IPS-20b (cell line): ENCODE data around the gene CCDC171.

Source experiments
- H3K27ac ChIP-seq: one replicate; pipeline ENCODE4 v1.5.1; 2013; ENCODE audit warnings: low read length
- H3K27me3 ChIP-seq: 2 replicates; pipeline ENCODE4 v1.6.1; 2013; ENCODE audit warnings: mild to moderate bottlenecking, low read length, inconsistent platforms; ENCODE audit not compliant: insufficient read depth
- H3K36me3 ChIP-seq: 2 replicates; pipeline ENCODE4 v1.6.1; 2013; ENCODE audit warnings: low read depth, mild to moderate bottlenecking, inconsistent platforms, low read length, moderate library complexity; ENCODE audit not compliant: insufficient read depth
- H3K4me1 ChIP-seq: 2 replicates; pipeline ENCODE4 v1.6.1; 2013; ENCODE audit warnings: mild to moderate bottlenecking, control low read depth, inconsistent platforms, low read length, moderate library complexity; ENCODE audit not compliant: insufficient read depth
- H3K4me3 ChIP-seq: 2 replicates; pipeline ENCODE4 v1.5.1; 2013; ENCODE audit warnings: mild to moderate bottlenecking, low read length, inconsistent platforms
- H3K9ac ChIP-seq: 2 replicates; pipeline ENCODE4 v1.6.1; 2013; ENCODE audit warnings: low read depth, mild to moderate bottlenecking, inconsistent platforms, low read length, moderate library complexity
- H3K9me3 ChIP-seq: 2 replicates; pipeline ENCODE4 v1.6.1; 2013; ENCODE audit warnings: mild to moderate bottlenecking, low read depth, low read length, inconsistent platforms; ENCODE audit not compliant: insufficient read depth

The CCDC171 gene

DNA sequence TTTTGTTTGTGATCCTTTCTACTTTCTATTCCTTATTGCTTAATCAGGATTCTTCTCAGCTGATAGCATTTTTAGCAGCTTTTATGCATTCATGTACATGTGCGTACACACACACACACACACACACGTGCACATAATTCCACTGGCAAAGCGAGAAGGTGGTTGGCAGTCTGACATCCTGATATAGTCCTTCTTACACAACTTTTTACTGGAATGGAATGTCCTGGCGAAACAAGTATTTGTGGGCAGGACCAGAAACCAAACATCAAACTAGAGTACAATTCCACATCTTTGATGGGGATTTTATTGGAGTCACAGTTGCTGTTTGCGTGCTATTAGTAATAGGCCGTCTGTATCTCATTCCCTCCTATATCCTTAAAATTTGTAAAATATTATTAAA, 356.5 kb downstream of the CCDC171 start:
- H3K4me3 ChIP-seq = no peak overlapping the region
- no peaks in the 10 kb centered on the region for H3K4me1 ChIP-seq
- no peaks in the 10 kb centered on the region; the same call in 1 of the 2 replicates for H3K9me3 ChIP-seq
- no peaks in the 10 kb centered on the region for H3K27me3 ChIP-seq
- no peak overlapping the region for H3K27ac ChIP-seq
- no peak overlapping the region for H3K9ac ChIP-seq
- no peaks in the 10 kb centered on the region for H3K36me3 ChIP-seq

DNA sequence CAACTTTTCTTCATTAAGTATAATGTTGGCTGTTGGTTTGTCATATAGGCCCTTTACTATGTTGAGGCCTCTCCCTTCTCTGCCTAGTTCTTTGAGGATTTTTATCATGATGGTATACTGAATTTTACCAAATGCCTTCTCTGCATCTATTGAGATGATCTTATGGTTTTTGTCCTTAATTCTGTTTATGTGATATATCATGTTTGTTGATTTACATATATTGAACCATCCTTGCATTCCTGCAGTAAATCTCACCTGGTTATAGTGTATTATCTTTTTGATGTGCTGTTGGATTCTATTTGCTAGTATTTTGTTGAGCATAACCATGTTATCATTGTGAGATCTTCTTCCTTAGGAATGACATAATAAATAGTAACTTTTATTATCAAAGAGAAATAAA, 362.9 kb downstream of the CCDC171 start:
- H3K9me3 ChIP-seq = peaks cover 4% of the 10 kb centered on the region; the same call in 1 of the 2 replicates
- no peak overlapping the region for H3K27ac ChIP-seq

DNA sequence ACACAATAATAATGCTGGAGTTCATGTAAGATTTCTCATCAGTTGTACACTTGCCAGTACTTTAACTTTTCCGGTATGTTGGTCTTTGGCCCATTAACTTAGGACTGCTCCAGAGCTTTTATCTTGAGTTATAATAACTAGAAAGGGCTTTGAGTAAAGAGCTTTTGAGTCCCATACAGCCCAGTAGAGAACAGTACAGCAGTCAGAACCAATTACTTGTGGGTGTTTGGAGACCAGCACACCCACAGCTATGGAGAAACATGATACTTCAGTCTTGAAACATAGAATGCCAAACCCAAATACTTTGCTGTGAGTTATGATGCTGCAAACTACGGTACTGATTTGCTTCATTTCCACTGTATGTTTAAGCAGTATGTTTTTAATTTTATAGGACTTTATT, 374.3 kb downstream of the CCDC171 start:
- H3K9me3 ChIP-seq = peaks cover 6% of the 10 kb centered on the region; the same call in 1 of the 2 replicates
- H3K4me1 ChIP-seq = no peaks in the 10 kb centered on the region
- H3K4me3 ChIP-seq = no peak overlapping the region
- H3K9ac ChIP-seq = no peak overlapping the region
- H3K27ac ChIP-seq = no peak overlapping the region
- H3K36me3 ChIP-seq = no peaks in the 10 kb centered on the region
- H3K27me3 ChIP-seq = no peaks in the 10 kb centered on the region

More for the DNA sequence above, 362.9 kb downstream of the CCDC171 start:
- no peaks in the 10 kb centered on the region for H3K36me3 ChIP-seq
- H3K4me1 ChIP-seq = no peaks in the 10 kb centered on the region
- no peak overlapping the region for H3K9ac ChIP-seq
- H3K27me3 ChIP-seq = no peaks in the 10 kb centered on the region
- H3K4me3 ChIP-seq = no peak overlapping the region

DNA sequence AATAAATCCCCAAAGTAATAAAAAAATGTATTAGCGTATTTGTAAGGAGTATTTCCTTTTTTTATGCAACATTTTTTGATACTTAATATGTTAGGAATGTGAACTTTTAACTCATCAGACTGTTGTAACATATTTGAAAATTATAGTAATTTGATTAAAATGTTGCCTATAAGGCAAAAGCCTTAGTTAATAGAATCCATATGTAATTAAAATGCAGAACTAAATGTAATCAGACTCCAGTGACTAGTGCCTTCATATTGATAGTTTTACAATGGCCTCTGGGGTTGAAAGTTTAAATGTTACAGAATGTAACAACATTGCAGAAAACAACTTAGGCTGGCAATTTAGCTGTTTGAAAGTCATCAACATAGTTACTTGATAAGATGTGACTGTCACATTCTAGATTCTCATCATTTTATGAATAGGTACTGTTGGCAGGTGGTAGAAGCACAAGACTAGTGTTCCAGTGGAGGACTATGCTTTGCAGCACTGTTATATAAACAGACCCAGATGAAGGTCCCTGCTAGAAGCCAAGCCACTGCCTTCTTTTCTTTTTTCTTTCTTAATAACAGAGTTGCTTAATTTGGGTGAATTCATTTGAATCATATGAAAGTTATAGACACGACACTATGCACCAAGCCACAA, 382.9 kb downstream of the CCDC171 start:
- H3K4me3 ChIP-seq = no peak overlapping the region
- no peak overlapping the region for H3K9ac ChIP-seq
- peaks cover 6% of the 10 kb centered on the region; the same call in 1 of the 2 replicates for H3K9me3 ChIP-seq
- H3K36me3 ChIP-seq = no peaks in the 10 kb centered on the region
- H3K27me3 ChIP-seq = no peaks in the 10 kb centered on the region
- no peaks in the 10 kb centered on the region for H3K4me1 ChIP-seq
- H3K27ac ChIP-seq = no peak overlapping the region

DNA sequence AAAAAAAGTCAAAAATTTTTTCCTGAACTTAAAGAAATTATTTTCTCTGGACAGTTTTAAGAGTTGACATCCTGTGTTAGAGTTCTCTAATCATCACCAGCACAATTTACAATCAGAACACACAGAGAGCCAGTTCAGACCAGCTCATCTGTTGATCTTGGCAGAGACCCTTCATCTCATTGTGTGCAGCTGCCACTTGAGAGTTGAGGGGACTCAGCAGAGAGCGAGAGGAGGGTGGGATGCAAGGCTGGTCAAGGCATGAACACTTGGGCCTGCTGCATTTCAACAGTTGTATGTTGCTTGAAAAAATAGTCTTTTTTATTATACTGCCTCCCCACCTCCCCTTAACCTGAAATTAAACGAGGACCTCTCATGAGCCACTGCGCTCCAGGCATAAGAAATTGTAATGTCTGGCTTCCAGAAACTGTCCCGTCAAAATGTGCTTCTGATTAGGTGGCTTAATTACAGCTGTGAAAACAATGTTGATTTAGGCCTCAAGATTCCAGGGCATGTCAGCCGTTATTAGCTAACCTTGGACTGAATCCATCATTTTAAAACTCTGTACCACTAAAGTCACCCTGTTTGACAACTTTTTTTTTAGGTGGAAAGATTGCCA, 383.6 kb downstream of the CCDC171 start:
- Histone ChIP-seq H3K9ac (no peak overlapping the region), H3K4me3 (no peak overlapping the region), H3K27ac (no peak overlapping the region), H3K27me3 (no peaks in the 10 kb centered on the region), H3K4me1 (no peaks in the 10 kb centered on the region; the same call in 1 of the 2 replicates), H3K9me3 (peaks cover 6% of the 10 kb centered on the region; the same call in 1 of the 2 replicates), H3K36me3 (no peaks in the 10 kb centered on the region)

DNA sequence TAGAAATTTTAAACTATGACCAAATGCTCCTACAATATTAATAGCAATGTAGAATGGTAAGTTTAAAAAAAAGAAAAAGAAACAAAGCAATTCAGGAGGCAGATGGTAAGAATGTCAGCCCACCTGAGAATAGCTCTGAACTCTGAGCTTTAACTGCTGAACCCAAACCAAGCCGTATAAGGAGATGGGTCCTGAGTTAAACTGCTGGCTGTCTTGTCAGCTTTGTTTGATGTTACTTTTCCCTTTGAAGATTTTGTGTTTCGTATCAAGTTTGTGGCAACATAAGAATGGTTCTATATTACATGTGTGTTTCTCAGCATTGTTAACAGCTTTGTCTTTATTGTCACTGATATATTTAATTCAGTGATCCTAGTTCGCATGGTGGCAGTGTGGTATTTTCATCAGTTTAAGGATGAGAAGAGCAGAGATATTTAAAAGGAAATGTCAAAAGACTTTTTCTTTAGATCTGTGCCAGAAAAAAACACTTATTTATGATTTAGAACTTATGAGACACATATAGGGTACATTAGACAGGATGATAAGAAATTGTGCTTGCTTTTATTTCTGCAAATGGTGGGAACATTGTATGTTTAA, 390.1 kb downstream of the CCDC171 start:
- H3K9me3 ChIP-seq = no peaks in the 10 kb centered on the region
- no peak overlapping the region for H3K27ac ChIP-seq
- peaks cover 8% of the 10 kb centered on the region; the same call in 1 of the 2 replicates for H3K4me1 ChIP-seq
- H3K9ac ChIP-seq = peak overlapping the region; percentile 12; the same call in 1 of the 2 replicates
- no peak overlapping the region for H3K4me3 ChIP-seq
- no peaks in the 10 kb centered on the region for H3K27me3 ChIP-seq
- no peaks in the 10 kb centered on the region for H3K36me3 ChIP-seq

DNA sequence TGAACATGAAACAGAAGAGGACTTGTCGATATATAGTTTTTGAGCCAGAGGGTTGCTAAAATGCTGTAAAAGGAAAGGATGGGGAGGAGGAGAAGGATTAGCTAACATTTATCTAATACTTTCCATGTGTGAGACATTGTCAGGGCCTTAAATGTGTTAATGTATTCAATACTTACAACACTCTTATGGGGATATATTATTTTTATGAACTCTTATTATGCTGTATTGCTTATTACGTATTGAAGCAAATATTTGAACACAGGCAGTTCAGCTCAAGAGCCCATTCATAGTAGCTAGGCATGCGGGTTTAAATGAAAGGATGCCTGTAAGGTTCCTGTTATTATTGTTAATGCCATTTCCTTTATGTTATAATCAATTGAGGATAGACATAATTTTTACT, 391.5 kb downstream of the CCDC171 start:
- Histone ChIP-seq H3K36me3 (no peaks in the 10 kb centered on the region), H3K9ac (no peak overlapping the region), H3K27me3 (no peaks in the 10 kb centered on the region), H3K9me3 (no peaks in the 10 kb centered on the region), H3K4me1 (peaks cover 8% of the 10 kb centered on the region; the same call in 1 of the 2 replicates), H3K4me3 (no peak overlapping the region), H3K27ac (no peak overlapping the region)

DNA sequence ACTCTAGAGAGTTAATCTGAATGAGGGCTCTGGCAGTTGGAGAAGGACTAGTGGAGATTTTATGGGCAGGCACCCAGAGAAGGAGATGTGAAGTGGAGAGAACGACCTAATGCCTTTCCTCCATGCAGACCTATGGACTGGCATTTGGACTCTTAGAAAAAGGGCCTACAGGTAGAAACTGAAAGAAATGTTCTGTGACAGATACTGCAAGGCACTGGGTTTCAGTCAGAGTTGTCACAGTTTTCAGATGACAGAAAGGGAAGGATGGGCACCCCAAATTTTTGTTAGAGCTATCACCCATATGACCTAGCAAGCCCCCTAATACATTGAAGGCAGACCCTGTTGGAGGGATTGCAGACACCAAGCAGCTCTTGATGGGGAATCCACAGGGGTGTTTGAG, 406.8 kb downstream of the CCDC171 start:
- H3K27me3 ChIP-seq = no peaks in the 10 kb centered on the region
- H3K4me3 ChIP-seq = no peak overlapping the region
- H3K9me3 ChIP-seq = no peaks in the 10 kb centered on the region
- no peak overlapping the region for H3K9ac ChIP-seq
- H3K36me3 ChIP-seq = no peaks in the 10 kb centered on the region
- no peak overlapping the region for H3K27ac ChIP-seq
- no peaks in the 10 kb centered on the region for H3K4me1 ChIP-seq

DNA sequence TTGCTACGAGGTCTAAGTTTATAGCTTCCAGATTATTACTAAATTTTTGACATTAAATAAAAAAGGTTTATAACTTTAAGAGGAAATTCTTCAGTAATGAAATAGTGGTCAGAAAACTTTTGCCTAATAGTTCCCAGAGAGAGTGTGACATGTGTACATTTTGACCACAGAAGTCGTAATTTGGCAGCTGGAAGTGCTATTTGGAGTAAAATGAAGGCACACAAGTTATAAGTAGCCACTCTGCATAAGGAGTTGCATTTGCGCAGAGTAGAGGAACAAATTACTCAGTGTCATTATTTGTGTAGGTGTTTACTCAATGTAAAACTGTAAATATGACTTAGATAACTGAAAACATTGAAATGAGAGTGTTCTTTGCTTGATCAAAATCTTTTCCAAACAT, 408.4 kb downstream of the CCDC171 start:
- no peaks in the 10 kb centered on the region for H3K9me3 ChIP-seq
- H3K27ac ChIP-seq = no peak overlapping the region
- H3K9ac ChIP-seq = no peak overlapping the region
- no peaks in the 10 kb centered on the region for H3K4me1 ChIP-seq
- H3K36me3 ChIP-seq = no peaks in the 10 kb centered on the region
- no peak overlapping the region for H3K4me3 ChIP-seq
- no peaks in the 10 kb centered on the region for H3K27me3 ChIP-seq

DNA sequence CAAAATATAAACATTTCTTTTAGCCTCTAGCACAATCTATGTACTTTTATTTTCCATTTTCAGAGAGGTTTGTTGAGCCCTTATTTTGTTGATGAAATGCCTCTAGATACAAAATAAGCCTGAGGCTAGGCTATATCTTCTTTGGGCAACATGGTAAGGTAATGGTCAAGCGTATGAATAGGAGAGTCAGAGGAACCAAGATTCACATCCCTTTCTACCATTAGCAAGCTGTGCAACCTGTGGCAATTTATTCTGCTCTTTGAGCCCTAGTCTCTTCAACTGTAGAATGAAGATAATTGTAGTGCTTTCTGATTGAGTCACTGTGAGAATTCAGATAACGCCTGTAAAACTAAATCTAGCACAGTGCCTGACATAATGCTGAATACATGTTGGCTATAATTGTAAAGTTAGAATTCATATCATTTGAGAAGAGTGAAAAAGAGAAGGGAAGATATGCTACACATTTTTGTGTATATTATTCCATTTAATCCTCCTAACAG, 412.5 kb downstream of the CCDC171 start:
- H3K9ac ChIP-seq = no peak overlapping the region
- no peaks in the 10 kb centered on the region for H3K9me3 ChIP-seq
- H3K4me3 ChIP-seq = no peak overlapping the region
- no peaks in the 10 kb centered on the region for H3K36me3 ChIP-seq
- no peaks in the 10 kb centered on the region for H3K27me3 ChIP-seq
- no peak overlapping the region for H3K27ac ChIP-seq
- H3K4me1 ChIP-seq = no peaks in the 10 kb centered on the region

DNA sequence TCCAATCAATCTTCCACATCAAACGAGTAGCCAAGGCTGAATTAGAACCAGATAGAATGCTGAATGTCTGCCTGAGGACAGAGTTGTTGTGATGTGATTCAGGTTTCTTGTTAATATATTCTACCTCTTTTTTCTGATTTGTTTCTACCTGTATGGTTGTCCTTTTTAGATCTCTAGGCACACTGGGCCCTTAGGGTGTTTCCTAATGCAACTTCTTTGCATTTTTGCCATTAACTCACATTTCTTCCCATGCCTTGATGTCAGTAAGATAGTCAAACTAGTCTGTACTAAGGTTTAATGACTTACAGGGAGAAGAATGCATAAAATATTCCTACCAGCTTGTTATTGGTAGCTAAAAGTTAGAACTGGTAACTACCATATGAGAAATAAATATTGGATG, 413.6 kb downstream of the CCDC171 start:
- H3K9ac ChIP-seq = no peak overlapping the region
- H3K27me3 ChIP-seq = no peaks in the 10 kb centered on the region

DNA sequence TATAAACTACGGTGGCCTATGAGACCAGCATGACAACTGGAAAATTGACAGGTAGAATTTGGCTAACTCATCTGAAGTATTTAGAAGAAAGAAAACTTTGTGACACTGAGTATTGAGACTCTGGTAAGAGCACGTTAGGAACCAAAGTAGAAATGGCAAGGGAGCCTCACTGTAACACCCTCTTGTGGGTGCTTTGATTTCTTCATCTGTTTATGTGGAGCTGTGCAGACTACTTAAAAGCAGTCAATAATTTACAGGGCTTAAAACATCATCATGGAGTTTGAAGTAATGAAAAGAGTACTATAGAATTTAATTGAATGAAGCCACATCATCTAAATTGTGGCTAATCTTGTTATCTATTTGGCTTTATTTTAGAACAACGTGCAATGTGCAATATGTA, 414.2 kb downstream of the CCDC171 start:
- Histone ChIP-seq H3K9ac (no peak overlapping the region), H3K36me3 (no peaks in the 10 kb centered on the region), H3K27ac (no peak overlapping the region), H3K4me1 (no peaks in the 10 kb centered on the region), H3K4me3 (no peak overlapping the region), H3K27me3 (no peaks in the 10 kb centered on the region), H3K9me3 (no peaks in the 10 kb centered on the region)

More for the DNA sequence above, 413.6 kb downstream of the CCDC171 start:
- Histone ChIP-seq H3K4me3 (no peak overlapping the region), H3K36me3 (no peaks in the 10 kb centered on the region), H3K9me3 (no peaks in the 10 kb centered on the region), H3K27ac (no peak overlapping the region), H3K4me1 (no peaks in the 10 kb centered on the region)
